ENCODE data around the gene GPC6.

GRCh38 chr13:93200626-93201025 lies 26.0 kb upstream of the GPC6 start:
- TF ChIP-seq POLR2A (IDR thresholded peaks at IDR 0.05; ENCODE audit: borderline replicate concordance, extremely low read depth, insufficient read depth, insufficient read length) (no peak), YY1 (IDR thresholded peaks at IDR 0.05; ENCODE audit: extremely low read depth, insufficient replicate concordance, low read depth, low read length) (no peak), EZH2 (IDR thresholded peaks at IDR 0.05) (no peak), MAX (IDR thresholded peaks at IDR 0.05) (no peak), TCF7L2 (IDR thresholded peaks at IDR 0.05; ENCODE audit: borderline replicate concordance, extremely low read depth, insufficient read depth, insufficient read length) (no peak), ZNF274 (IDR thresholded peaks at IDR 0.05; ENCODE audit: low read depth, low read length) (no peak), ZFX (IDR thresholded peaks at IDR 0.05) (no peak), SP1 (IDR thresholded peaks at IDR 0.05; ENCODE audit: low read depth) (no peak), CEBPB (IDR thresholded peaks at IDR 0.05; ENCODE audit: low read depth) (no peak), SRF (IDR thresholded peaks at IDR 0.05; ENCODE audit: low read depth) (no peak)
- TF ChIP-seq, protein P1, sequence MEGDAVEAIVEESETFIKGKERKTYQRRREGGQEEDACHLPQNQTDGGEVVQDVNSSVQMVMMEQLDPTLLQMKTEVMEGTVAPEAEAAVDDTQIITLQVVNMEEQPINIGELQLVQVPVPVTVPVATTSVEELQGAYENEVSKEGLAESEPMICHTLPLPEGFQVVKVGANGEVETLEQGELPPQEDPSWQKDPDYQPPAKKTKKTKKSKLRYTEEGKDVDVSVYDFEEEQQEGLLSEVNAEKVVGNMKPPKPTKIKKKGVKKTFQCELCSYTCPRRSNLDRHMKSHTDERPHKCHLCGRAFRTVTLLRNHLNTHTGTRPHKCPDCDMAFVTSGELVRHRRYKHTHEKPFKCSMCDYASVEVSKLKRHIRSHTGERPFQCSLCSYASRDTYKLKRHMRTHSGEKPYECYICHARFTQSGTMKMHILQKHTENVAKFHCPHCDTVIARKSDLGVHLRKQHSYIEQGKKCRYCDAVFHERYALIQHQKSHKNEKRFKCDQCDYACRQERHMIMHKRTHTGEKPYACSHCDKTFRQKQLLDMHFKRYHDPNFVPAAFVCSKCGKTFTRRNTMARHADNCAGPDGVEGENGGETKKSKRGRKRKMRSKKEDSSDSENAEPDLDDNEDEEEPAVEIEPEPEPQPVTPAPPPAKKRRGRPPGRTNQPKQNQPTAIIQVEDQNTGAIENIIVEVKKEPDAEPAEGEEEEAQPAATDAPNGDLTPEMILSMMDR (IDR thresholded peaks at IDR 0.05 in 2 of 3, conservative IDR thresholded peaks at IDR 0.05 in 1 of 3; ENCODE audit: borderline replicate concordance in 1 of 3, insufficient read depth in 1 of 3, low read depth in 2 of 3, low read length in 2 of 3), result no peak
- TF ChIP-seq, protein P2, sequence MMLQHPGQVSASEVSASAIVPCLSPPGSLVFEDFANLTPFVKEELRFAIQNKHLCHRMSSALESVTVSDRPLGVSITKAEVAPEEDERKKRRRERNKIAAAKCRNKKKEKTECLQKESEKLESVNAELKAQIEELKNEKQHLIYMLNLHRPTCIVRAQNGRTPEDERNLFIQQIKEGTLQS (IDR thresholded peaks at IDR 0.05), result no peak
